HepG2 (cell line): ENCODE data around the gene RAB17. TPM values are rescaled to one million over a fixed set of nuclear protein-coding genes. Genes with fewer than 3 reads are reported as not detected.

Experiments used
- ATAC-seq: fragments of 200-7000 bp; cut with Tn5 transposase; 3 replicates; pipeline ENCODE4 v1.9.1; 2020; ENCODE audit warnings: mild to moderate bottlenecking, moderate library complexity
- BruUV-seq: library from RNA; stranded (reverse); fragments of 400-500 nt; replicated peaks from 2 replicates; lab custom pipeline; 2021; lab: Mats Ljungman, UMichigan
- CTCF ChIA-PET: fragments of 300-600 bp; formaldehyde crosslinking; extraction: SDS; loops from one replicate; lab custom pipeline; 2021; ENCODE audit warnings: low total read pairs, inconsistent platforms, low intra/inter-chr PET ratio; lab: Yijun Ruan, JAX
- POLR2A ChIA-PET: fragments of 350-600 bp; sonication (Branson Sonifier 250); formaldehyde crosslinking; loops from one replicate; lab custom pipeline; 2020; ENCODE audit warnings: antibody characterized with exemption, inconsistent platforms; lab: Yijun Ruan, JAX
- DNase-seq: peaks from one replicate; pipeline ENCODE4 v3.0.0-alpha.2; 2015; ENCODE audit warnings: low spot score
- FAIRE-seq: peaks from 3 replicates; lab custom pipeline; 2011; peaks lifted over from hg19 to GRCh38; lab: Jason Lieb, UNC
- H2AFZ ChIP-seq: one replicate; pipeline ENCODE4 v1.6.1; 2011; ENCODE audit warnings: low read length, inconsistent platforms
- H3K27ac ChIP-seq: fragments of 300-600 bp; 3 replicates; pipeline ENCODE4 v1.8.0; 2011; ENCODE audit warnings: mixed run types, mild to moderate bottlenecking, mixed read lengths, low read length, inconsistent platforms; ENCODE audit not compliant: insufficient read depth; ENCODE audit errors: extremely low read length
- H3K27me3 ChIP-seq, 2 experiments: fragments of 200-600 bp in 1 of 2; 2 replicates in 1 of 2; 3 replicates in 1 of 2; pipeline versions ENCODE4 v1.6.0 to v1.8.0; 2011; ENCODE audit warnings: low read length in 2 of 2, mild to moderate bottlenecking in 2 of 2, moderate library complexity in 2 of 2, inconsistent platforms in 1 of 2; ENCODE audit not compliant: insufficient read depth in 2 of 2, control insufficient read depth in 1 of 2
- H3K36me3 ChIP-seq, 2 experiments: fragments of 200-600 bp in 1 of 2; replicated peaks in 1 of 2; 2 replicates in 1 of 2; 3 replicates in 1 of 2; pipeline versions ENCODE4 v1.5.1 to v1.8.0; 2011; ENCODE audit warnings: low read length in 2 of 2, inconsistent platforms in 1 of 2; ENCODE audit not compliant: insufficient read depth in 2 of 2, control insufficient read depth in 1 of 2
- H3K4me1 ChIP-seq: 2 replicates; pipeline ENCODE4 v1.5.1; 2012; ENCODE audit warnings: low read length, inconsistent platforms; ENCODE audit not compliant: insufficient read depth
- H3K4me2 ChIP-seq: 2 replicates; pipeline ENCODE4 v1.6.0; 2011; ENCODE audit warnings: low read depth, low read length, inconsistent platforms
- H3K4me3 ChIP-seq, 3 experiments: fragments of 200-600 bp in 1 of 3; sonication (generic), shearing (Covaris generic) in 1 of 3; replicated peaks in 1 of 3; 2 replicates each; pipeline ENCODE4 v1.5.1; 2011 to 2016; ENCODE audit warnings: low read length in 3 of 3, inconsistent platforms in 2 of 3, low read depth in 2 of 3, mild to moderate bottlenecking in 2 of 3, control low read depth in 1 of 3, mixed read lengths in 1 of 3; ENCODE audit not compliant: insufficient read depth in 1 of 3
- H3K79me2 ChIP-seq: one replicate; pipeline ENCODE4 v1.6.1; 2011; ENCODE audit warnings: low read length, inconsistent platforms; ENCODE audit not compliant: insufficient read depth
- H3K9ac ChIP-seq: 2 replicates; pipeline ENCODE4 v1.6.0; 2011; ENCODE audit warnings: mild to moderate bottlenecking, low read depth, low read length, inconsistent platforms; ENCODE audit not compliant: insufficient read depth
- H3K9me3 ChIP-seq: 2 replicates; pipeline ENCODE4 v1.5.1; 2012; ENCODE audit warnings: mild to moderate bottlenecking, low read length
- H4K20me1 ChIP-seq: 2 replicates; pipeline ENCODE4 v1.6.0; 2011; ENCODE audit warnings: inconsistent platforms, mild to moderate bottlenecking, low read length, moderate library complexity; ENCODE audit not compliant: insufficient read depth
- HMGA1 ChIP-seq: sonication (generic); formaldehyde crosslinking; conservative IDR thresholded peaks from 2 replicates; pipeline ENCODE4 v1.4.0; 2020; ENCODE audit warnings: missing genetic modification reagents
- KLF16 ChIP-seq, 2 experiments: sonication (generic) in 1 of 2; formaldehyde crosslinking in 1 of 2; IDR thresholded peaks; 2 replicates each; pipeline versions ENCODE4 v1.6.1 to v1.8.0; 2016 to 2023; ENCODE audit warnings: missing genetic modification reagents in 2 of 2, missing compliant biosample characterization in 1 of 2
- KMT2A ChIP-seq: sonication (generic); formaldehyde crosslinking; IDR thresholded peaks from 2 replicates; pipeline ENCODE4 v1.4.0; 2020; ENCODE audit warnings: missing genetic modification reagents
- NBN ChIP-seq: fragments of 450-650 bp; conservative IDR thresholded peaks from 2 replicates; pipeline ENCODE4 v1.6.1; 2017
- THAP7 ChIP-seq: sonication (generic); formaldehyde crosslinking; IDR thresholded peaks from 2 replicates; pipeline ENCODE4 v1.8.1; 2023; ENCODE audit warnings: mild to moderate bottlenecking, missing genetic modification reagents
- WGBS: methylation state at CpG from one replicate; pipeline ENCODE4 v1.1.6; 2017; ENCODE audit warnings: low lambda C conversion rate; 5-methylcytosine and 5-hydroxymethylcytosine counted together
- in situ Hi-C: cut with HindIII; loops from 2 replicates; pipeline ENCODE4 v1.10.0; 2017; ENCODE audit warnings: low pct_unique_long_range_greater_than_20kb; ENCODE audit not compliant: extremely low pct_ligation_motif_present
- intact Hi-C: fragments of 100-400 bp; cut with micrococcal nuclease; formaldehyde crosslinking; loops from one replicate; pipeline ENCODE4 v1.10.0; 2022; ENCODE audit not compliant: unreplicated experiment
- polyA plus RNA-seq, 8 experiments: library from polyadenylated mRNA; depleted of rRNA in 3 of 8; stranded (reverse) in 7 of 8; unstranded in 1 of 8; fragments of >200 nt; fragmentation: Illumina TruSeq in 4 of 8; extraction: Trizol in 4 of 8; gene quantifications; 2 replicates each; pipeline versions ENCODE4 v1.2.1 to v1.2.3, GENCODE V29; 2011 to 2016; ENCODE audit warnings: low read depth in 4 of 8, missing spikeins in 1 of 8, mixed read lengths in 1 of 8; ENCODE audit not compliant: insufficient read depth in 1 of 8
- total RNA-seq, 5 experiments: library from RNA; depleted of rRNA; stranded (reverse); fragments of >200 nt; fragmentation: Illumina TruSeq; extraction: Trizol; gene quantifications; 2 replicates each; pipeline ENCODE4 v1.2.3, GENCODE V29; 2016; ENCODE audit warnings: low read depth in 1 of 5
- TF ChIP-seq, protein P1 (sequence below): sonication (generic); formaldehyde crosslinking; IDR thresholded peaks from 2 replicates; pipeline ENCODE4 v1.4.0; 2020; ENCODE audit warnings: missing genetic modification reagents
- TF ChIP-seq, protein P2 (sequence below): sonication (generic); IDR thresholded peaks from 2 replicates; pipeline ENCODE4 v1.6.1; 2016; ENCODE audit warnings: low read depth, borderline replicate concordance

The RAB17 gene
- total and polyA plus RNA-seq, 2 of the 13 experiments (the other 11 are each of a cell fraction or from before 2014, with no cell fraction given): 68.0 to 124 TPM

- Histone ChIP-seq H3K79me2 (no peaks in the 10 kb centered on the region), H3K36me3 (no peaks in the 10 kb centered on the region), H3K9me3 (no peaks in the 10 kb centered on the region), H2AFZ (no peak overlapping the region), H4K20me1 (no peaks in the 10 kb centered on the region), H3K27ac (no peak overlapping the region), H3K9ac (no peak overlapping the region), H3K27me3 (peaks cover 15 to 84% of the 10 kb centered on the region in 2 experiments; a peak in 4 of 5 replicates), H3K4me3 (no peak overlapping the region), H3K4me2 (no peak overlapping the region), H3K4me1 (peaks cover 7% of the 10 kb centered on the region)
- no peak for ATAC-seq
- intact Hi-C loops: no loop called here
- CTCF ChIA-PET: no interaction called here
- no peak for DNase-seq
- in situ Hi-C loops: no loop called here
- 65% methylated on average over 4 of the region's 5 CpGs for WGBS
- no TSS peak for BruUV-seq
- FAIRE-seq: no peak
- TF ChIP-seq NBN (no peak), KMT2A (CRISPR knock-in tag) (no peak), THAP7 (no peak), HMGA1 (no peak), KLF16 (CRISPR knock-in tag; IDR thresholded peaks at IDR 0.05) (no peak)
- TF ChIP-seq, protein P1, sequence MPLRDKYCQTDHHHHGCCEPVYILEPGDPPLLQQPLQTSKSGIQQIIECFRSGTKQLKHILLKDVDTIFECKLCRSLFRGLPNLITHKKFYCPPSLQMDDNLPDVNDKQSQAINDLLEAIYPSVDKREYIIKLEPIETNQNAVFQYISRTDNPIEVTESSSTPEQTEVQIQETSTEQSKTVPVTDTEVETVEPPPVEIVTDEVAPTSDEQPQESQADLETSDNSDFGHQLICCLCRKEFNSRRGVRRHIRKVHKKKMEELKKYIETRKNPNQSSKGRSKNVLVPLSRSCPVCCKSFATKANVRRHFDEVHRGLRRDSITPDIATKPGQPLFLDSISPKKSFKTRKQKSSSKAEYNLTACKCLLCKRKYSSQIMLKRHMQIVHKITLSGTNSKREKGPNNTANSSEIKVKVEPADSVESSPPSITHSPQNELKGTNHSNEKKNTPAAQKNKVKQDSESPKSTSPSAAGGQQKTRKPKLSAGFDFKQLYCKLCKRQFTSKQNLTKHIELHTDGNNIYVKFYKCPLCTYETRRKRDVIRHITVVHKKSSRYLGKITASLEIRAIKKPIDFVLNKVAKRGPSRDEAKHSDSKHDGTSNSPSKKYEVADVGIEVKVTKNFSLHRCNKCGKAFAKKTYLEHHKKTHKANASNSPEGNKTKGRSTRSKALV (CRISPR knock-in tag): no peak
- TF ChIP-seq, protein P2, sequence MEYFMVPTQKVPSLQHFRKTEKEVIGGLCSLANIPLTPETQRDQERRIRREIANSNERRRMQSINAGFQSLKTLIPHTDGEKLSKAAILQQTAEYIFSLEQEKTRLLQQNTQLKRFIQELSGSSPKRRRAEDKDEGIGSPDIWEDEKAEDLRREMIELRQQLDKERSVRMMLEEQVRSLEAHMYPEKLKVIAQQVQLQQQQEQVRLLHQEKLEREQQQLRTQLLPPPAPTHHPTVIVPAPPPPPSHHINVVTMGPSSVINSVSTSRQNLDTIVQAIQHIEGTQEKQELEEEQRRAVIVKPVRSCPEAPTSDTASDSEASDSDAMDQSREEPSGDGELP: no peak
- POLR2A ChIA-PET: no interaction called here
Observed at GRCh38 chr2:237536083-237536415, 54.5 kb downstream of the RAB17 start.
